Inflammatory macrophage (primary cell): ENCODE measurements around the gene PRADC1.

ENCODE experiments used
- DNase-seq, 2 donors: peaks; one replicate each; pipeline ENCODE4 v3.0.0-alpha.2; 2020 to 2022

The PRADC1 gene

GRCh38 chr2:73235315-73236028 is 2.4 kb upstream of the PRADC1 start:
- no peak for DNase-seq

- DNase-seq = peak; percentile 88 to 92
Measured at GRCh38 chr2:73233932-73234832, 1.1 kb upstream of the PRADC1 start, which contains the start of gene CCT7. Gene CCT7 (plus strand): TSS chr2:73234308. CDS start chr2:73234379, 71 bp downstream.

DNA sequence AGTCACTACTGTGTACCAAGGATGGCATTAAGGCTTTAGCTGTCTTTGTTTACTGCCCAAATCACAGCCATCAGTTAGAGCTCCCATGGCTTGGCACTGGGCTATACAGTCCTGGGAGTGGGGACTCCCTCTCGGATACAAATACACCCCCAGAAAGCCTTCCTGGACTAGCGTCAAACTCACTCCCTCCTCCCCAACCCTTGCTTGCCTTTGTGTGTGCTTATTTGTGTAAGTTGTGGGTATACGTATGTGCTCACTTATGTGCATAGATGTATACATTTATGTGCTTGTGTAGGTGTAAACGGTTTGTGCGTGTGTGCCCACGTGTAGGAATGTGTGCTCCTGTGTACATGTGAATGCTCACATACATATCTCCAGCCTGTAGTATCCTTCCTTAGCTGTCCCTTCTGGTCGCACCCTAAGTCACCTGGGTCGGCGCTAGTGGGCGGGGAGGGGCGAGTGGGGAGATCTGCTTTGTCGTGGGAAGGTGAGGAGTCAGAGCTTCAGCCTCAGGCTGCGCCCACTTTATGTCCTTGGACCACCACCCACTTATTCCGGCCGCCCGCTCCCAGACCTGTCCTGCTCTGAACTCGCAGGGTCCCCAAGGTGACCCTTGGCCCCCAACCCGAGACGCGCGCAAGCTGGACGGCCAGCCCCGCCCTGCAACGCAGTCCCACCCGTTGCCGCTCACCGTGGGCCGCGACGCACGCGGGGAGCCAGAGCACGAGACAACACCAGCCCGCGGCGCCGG is 461 bp downstream of the PRADC1 start:
- peak in 1 of 2 donors; percentile 28 for DNase-seq

- DNase-seq = no peak
Measured at GRCh38 chr2:73228631-73229030, 4.4 kb downstream of the PRADC1 start.

GRCh38 chr2:73227086-73227485 is 6.0 kb downstream of the PRADC1 start:
- no peak for DNase-seq

DNA sequence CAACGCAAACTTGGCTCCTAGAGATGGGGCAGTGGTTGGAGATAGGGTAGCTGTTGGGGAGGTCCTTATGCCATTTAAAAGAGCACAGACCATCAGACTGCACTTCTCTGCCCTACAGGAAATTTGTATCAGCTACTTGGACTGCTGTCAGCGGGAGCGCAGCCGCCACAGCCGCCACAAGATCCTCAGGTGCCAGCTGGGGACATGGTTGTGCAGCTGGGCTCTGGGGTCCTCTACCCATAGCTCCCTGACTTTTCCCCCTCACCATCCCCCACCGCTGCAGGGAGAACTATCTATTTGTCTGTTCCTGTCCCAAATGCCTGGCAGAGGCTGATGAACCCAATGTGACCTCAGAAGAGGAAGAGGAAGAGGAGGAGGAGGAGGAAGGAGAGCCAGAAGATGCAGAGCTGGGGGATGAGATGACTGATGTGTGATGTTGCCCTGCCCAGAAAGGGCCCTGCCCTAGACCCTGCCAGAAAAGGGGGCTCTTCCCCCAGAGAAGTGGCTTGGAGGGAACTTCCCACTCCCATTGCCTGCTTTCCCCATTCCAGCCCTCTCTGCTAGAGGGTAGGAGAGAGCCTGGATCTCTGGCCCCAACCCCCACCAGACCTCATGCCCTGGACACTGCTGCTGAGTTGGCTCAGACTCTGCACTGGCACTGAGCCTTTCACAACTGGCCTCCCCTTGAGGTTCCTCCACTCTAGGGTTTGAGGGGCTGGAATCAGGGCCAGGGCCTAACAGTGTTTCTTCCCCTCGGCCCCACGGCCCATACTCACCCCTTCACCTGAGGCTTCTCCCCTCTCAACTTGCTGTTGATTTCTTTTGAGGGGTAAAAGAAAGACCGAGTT is 7.3 kb downstream of the PRADC1 start:
- DNase-seq = peak; percentile 24 to 37

DNA sequence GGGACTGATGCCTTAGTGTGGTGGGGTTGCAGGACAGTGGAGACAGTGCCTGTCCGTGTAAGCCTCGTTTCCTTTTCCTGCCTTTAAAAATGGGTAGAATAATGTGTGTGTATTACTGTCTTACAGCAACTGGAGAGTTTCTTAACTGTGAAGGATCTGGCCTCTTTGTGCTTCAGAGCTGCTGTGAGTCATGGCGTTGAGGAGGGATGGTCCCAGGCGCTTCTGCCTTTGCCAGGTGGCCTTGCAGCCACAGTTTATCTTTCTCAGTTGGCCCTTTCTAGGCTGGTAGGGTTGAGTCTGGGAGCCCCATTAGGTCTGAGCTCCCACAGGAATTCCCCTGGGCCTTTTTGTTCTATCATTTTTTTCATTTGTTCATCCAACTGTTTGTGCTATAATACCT is 9.2 kb downstream of the PRADC1 start:
- no peak for DNase-seq

- no peak for DNase-seq
Measured at GRCh38 chr2:73218298-73218697, 14.7 kb downstream of the PRADC1 start.

- no peak for DNase-seq
Measured at GRCh38 chr2:73217826-73218225, 15.2 kb downstream of the PRADC1 start.

- no peak for DNase-seq
Measured at GRCh38 chr2:73217160-73217559, 15.9 kb downstream of the PRADC1 start.

- no peak for DNase-seq
Measured at GRCh38 chr2:73215254-73215653, 17.8 kb downstream of the PRADC1 start.

- peak; percentile 89 to 91 for DNase-seq
Measured at GRCh38 chr2:73214120-73215035, 18.7 kb downstream of the PRADC1 start, which contains the start of gene SMYD5. Gene SMYD5 (plus strand): TSS chr2:73214245. CDS start chr2:73214267, 22 bp downstream.

- peak; percentile 63 to 71 for DNase-seq
Measured at GRCh38 chr2:73212448-73213176, 20.4 kb downstream of the PRADC1 start.

- DNase-seq = no peak
Measured at GRCh38 chr2:73212098-73212447, 21.0 kb downstream of the PRADC1 start.

DNA sequence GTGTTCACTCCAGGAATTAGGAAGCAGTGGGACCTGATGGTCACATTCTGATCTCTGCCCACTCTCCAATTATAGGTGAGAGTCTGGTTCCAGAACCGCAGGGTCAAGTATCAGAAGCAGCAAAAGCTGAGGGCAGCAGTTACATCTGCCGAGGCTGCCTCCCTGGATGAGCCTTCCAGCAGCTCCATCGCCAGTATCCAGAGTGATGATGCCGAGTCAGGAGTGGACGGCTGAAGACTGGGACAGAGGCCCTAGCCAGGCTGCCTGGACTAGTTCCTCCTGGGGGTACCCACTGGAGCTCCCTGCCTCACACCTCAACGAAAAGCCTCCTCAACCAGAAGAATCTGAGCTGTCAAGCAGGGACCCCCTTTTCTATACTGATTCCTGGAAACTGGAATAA is 22.3 kb downstream of the PRADC1 start:
- DNase-seq = no peak

- DNase-seq = no peak
Measured at GRCh38 chr2:73210019-73210418, 23.0 kb downstream of the PRADC1 start.

GRCh38 chr2:73208258-73208657 is 24.8 kb downstream of the PRADC1 start:
- DNase-seq = no peak

DNA sequence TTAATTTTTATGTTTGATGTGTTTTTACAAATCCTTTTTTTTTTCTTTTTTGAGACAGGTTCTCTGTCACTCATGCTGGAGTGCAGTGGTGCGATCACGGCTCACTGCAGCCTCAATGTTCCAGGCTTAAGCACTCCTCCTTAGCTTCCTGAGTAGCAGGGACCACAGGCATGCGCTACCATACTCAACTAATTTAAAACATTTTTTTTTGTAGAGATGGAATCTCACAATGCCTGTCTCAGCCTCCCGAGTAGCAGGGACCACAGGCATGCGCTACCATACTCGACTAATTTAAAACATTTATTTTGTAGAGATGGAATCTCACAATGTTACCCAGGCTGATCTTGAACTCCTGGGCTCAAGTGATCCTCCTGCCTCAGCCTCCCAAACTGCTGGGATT is 27.4 kb downstream of the PRADC1 start:
- no peak for DNase-seq

DNA sequence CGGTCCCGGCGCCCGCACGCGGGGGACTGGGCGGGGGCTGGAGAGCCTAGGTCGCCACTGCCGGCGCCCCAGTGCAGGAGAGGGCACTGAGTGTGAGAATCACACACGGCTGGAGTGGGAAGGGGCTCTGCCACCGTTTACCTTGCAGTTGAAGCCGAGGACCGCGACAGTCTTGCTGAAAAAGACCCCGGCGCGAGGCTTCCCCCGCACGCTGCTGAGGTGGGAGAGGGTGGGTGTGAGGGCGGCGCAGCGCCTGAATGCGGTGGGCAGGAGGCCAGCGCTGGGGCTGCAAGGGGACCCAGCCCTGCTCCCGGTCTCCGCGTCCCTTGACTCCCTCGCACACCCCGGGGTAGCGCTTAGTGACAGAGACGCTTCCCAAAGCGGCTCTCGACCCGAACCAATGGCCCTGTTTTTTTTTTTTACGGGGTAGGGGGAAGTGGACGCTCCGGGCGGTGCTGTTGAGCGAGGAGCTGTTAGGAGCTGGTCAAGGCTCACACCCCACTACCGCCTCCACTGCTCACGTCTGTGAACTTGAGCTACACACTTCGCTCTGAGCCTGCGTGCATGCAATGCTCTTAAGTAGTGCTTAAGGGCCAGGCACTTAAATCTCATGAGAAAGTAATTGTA is 29.9 kb downstream of the PRADC1 start:
- DNase-seq = peak in 1 of 2 donors; percentile 8
